Activated B cell treated with CpG ODN at 0.5 μM for 24 hours (primary cell): Measurements from ENCODE around the gene ARHGAP10. TPM values are rescaled to one million over a fixed set of nuclear protein-coding genes. Genes with fewer than 3 reads are reported as not detected.

Experiments
- ATAC-seq: fragments of 200-7000 bp; cut with Tn5 transposase; one replicate; pipeline ENCODE4 v1.10.0; 2021; ENCODE audit warnings: low read depth, mild to moderate bottlenecking, moderate library complexity
- CTCF ChIA-PET: fragments of 350-600 bp; sonication (Branson Sonifier 250); formaldehyde crosslinking; loops from one replicate; lab custom pipeline; 2021; ENCODE audit warnings: antibody characterized with exemption; lab: Charles Lee
- POLR2A ChIA-PET: fragments of 350-600 bp; sonication (Branson Sonifier 250); formaldehyde crosslinking; loops from one replicate; lab custom pipeline; 2021; ENCODE audit warnings: antibody characterized with exemption; lab: Charles Lee
- DNase-seq: peaks from one replicate; pipeline ENCODE4 v3.0.0; 2022
- H3K27ac Mint-ChIP-seq: one replicate; pipeline ENCODE4 v1.8.0; 2020; ENCODE audit warnings: mixed read lengths
- H3K27me3 Mint-ChIP-seq: one replicate; pipeline ENCODE4 v1.8.0; 2021; ENCODE audit warnings: mixed read lengths
- H3K36me3 Mint-ChIP-seq: one replicate; pipeline ENCODE4 v1.8.0; 2021; ENCODE audit warnings: low read depth, mixed read lengths
- H3K4me1 Mint-ChIP-seq: one replicate; pipeline ENCODE4 v1.8.0; 2021; ENCODE audit warnings: mixed read lengths
- H3K4me3 Mint-ChIP-seq: one replicate; pipeline ENCODE4 v1.8.0; 2020; ENCODE audit warnings: mild to moderate bottlenecking, mixed read lengths
- H3K9me3 Mint-ChIP-seq: one replicate; pipeline ENCODE4 v1.8.0; 2020; ENCODE audit warnings: mixed read lengths
- CTCF ChIP-seq: fragments of 200-600 bp; IDR thresholded peaks from one replicate; pipeline ENCODE4 v1.8.0; 2022; ENCODE audit warnings: antibody characterized with exemption, mild to moderate bottlenecking
- intact Hi-C: fragments of 100-400 bp; cut with micrococcal nuclease; formaldehyde crosslinking; loops from one replicate; pipeline ENCODE4 v1.15.1; 2024
- total RNA-seq: library from RNA; stranded (reverse); gene quantifications from 2 replicates; pipeline ENCODE4 v1.2.3, GENCODE V29; 2022

The ARHGAP10 gene
- total RNA-seq, 1 donor from 2014 or later: 0.60 TPM

- DNase-seq (no peak), ATAC-seq (no peak)
- ChIA-PET POLR2A (no interaction called here), CTCF (no interaction called here)
- no peak for TF ChIP-seq CTCF
- no peaks in the 10 kb centered on the region for H3K4me1 Mint-ChIP-seq
- H3K9me3 Mint-ChIP-seq: no peaks in the 10 kb centered on the region
- no peaks in the 10 kb centered on the region for H3K36me3 Mint-ChIP-seq
- H3K27ac Mint-ChIP-seq: no peak overlapping the region
- intact Hi-C loops: no loop called here
- H3K4me3 Mint-ChIP-seq: no peak overlapping the region
- H3K27me3 Mint-ChIP-seq: no peaks in the 10 kb centered on the region
Observed at GRCh38 chr4:147769386-147769785, 37.5 kb downstream of the ARHGAP10 start.

GRCh38 chr4:147770831-147771230 lies 38.9 kb downstream of the ARHGAP10 start:
- POLR2A ChIA-PET: no interaction called here
- Mint-ChIP-seq H3K4me3 (no peak overlapping the region), H3K9me3 (no peaks in the 10 kb centered on the region), H3K27ac (no peak overlapping the region), H3K4me1 (no peaks in the 10 kb centered on the region), H3K27me3 (no peaks in the 10 kb centered on the region), H3K36me3 (no peaks in the 10 kb centered on the region)
- no peak for TF ChIP-seq CTCF
- CTCF ChIA-PET: no interaction called here
- ATAC-seq: no peak
- intact Hi-C loops: no loop called here
- no peak for DNase-seq

GRCh38 chr4:147772056-147772455 lies 40.2 kb downstream of the ARHGAP10 start:
- CTCF ChIA-PET: no interaction called here
- intact Hi-C loops: no loop called here
- ATAC-seq: no peak

GRCh38 chr4:147772459-147772969 lies 40.6 kb downstream of the ARHGAP10 start:
- no peaks in the 10 kb centered on the region for H3K27me3 Mint-ChIP-seq
- no peak overlapping the region for H3K4me3 Mint-ChIP-seq
- TF ChIP-seq CTCF: no peak
- CTCF ChIA-PET: no interaction called here
- ATAC-seq (no peak), DNase-seq (no peak)
- no peaks in the 10 kb centered on the region for H3K9me3 Mint-ChIP-seq
- H3K36me3 Mint-ChIP-seq: no peaks in the 10 kb centered on the region
- H3K4me1 Mint-ChIP-seq: no peaks in the 10 kb centered on the region
- POLR2A ChIA-PET: no interaction called here
- no peak overlapping the region for H3K27ac Mint-ChIP-seq
- intact Hi-C loops: no loop called here

More at GRCh38 chr4:147772056-147772455, 40.2 kb downstream of the ARHGAP10 start:
- TF ChIP-seq CTCF: no peak
- no peak for DNase-seq
- Mint-ChIP-seq H3K4me1 (no peaks in the 10 kb centered on the region), H3K27ac (no peak overlapping the region), H3K36me3 (no peaks in the 10 kb centered on the region), H3K27me3 (no peaks in the 10 kb centered on the region), H3K4me3 (no peak overlapping the region), H3K9me3 (no peaks in the 10 kb centered on the region)
- POLR2A ChIA-PET: no interaction called here

- Mint-ChIP-seq H3K4me1 (no peaks in the 10 kb centered on the region), H3K4me3 (no peak overlapping the region), H3K27ac (no peak overlapping the region), H3K9me3 (no peaks in the 10 kb centered on the region), H3K27me3 (no peaks in the 10 kb centered on the region), H3K36me3 (no peaks in the 10 kb centered on the region)
- no peak for TF ChIP-seq CTCF
- ATAC-seq: no peak
- intact Hi-C loops: no loop called here
- CTCF ChIA-PET: no interaction called here
- DNase-seq: no peak
- POLR2A ChIA-PET: no interaction called here
Observed at GRCh38 chr4:147773261-147774184, 41.6 kb downstream of the ARHGAP10 start.
